ENCODE results near the gene SF3A2.

The SF3A2 gene

DNA sequence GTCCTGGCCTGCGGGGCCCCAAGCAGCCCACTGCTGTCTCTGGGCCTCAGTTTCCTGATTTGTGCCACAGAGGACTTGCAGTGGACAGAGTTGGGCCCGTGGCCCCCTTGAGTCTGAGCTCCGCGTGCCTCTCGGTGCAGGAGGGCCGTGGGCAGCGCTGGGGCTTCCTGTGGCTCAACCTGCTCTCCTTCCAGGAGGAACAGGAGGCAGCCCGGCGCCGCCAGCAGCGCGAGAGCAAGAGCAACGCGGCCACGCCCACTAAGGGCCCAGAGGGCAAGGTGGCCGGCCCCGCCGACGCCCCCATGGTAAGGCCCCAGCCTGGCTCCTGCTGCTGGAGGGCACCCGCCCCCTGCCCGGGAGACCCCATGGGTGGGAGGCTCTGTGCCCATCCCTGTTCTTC, 26.4 kb upstream of the SF3A2 start:
- Histone ChIP-seq H3K9ac (ENCODE audit: low read depth, low read length) (no peak overlapping the region), H3K4me2 (ENCODE audit: low read length) (no peak overlapping the region), H3K27me3 (ENCODE audit: control insufficient read depth, insufficient read depth, low read length) (no peaks in the 10 kb centered on the region), H3K4me1 (ENCODE audit: control insufficient read depth, insufficient read depth, low read length) (peaks cover 33% of the 10 kb centered on the region), H3K4me3 (ENCODE audit: low read length) (no peak overlapping the region), H3K9me3 (replicated peaks; ENCODE audit: low read length) (no peaks in the 10 kb centered on the region), H3K36me3 (ENCODE audit: insufficient read depth, low read length) (peaks cover 81% of the 10 kb centered on the region)

GRCh38 chr19:2210987-2211740, 25.5 kb upstream of the SF3A2 start:
- H3K4me3 ChIP-seq (ENCODE audit: low read length): no peak overlapping the region
- no peaks in the 10 kb centered on the region for H3K27me3 ChIP-seq (ENCODE audit: control insufficient read depth, insufficient read depth, low read length)
- peaks cover 33% of the 10 kb centered on the region for H3K4me1 ChIP-seq (ENCODE audit: control insufficient read depth, insufficient read depth, low read length)
- H3K9ac ChIP-seq (ENCODE audit: low read depth, low read length): no peak overlapping the region
- no peaks in the 10 kb centered on the region for H3K9me3 ChIP-seq (replicated peaks; ENCODE audit: low read length)
- H3K36me3 ChIP-seq (ENCODE audit: insufficient read depth, low read length): peaks cover 91% of the 10 kb centered on the region
- no peak overlapping the region for H3K4me2 ChIP-seq (ENCODE audit: low read length)

- Histone ChIP-seq H3K36me3 (ENCODE audit: insufficient read depth, low read length) (peaks cover 92% of the 10 kb centered on the region), H3K27me3 (ENCODE audit: control insufficient read depth, insufficient read depth, low read length) (no peaks in the 10 kb centered on the region), H3K9me3 (replicated peaks; ENCODE audit: low read length) (no peaks in the 10 kb centered on the region), H3K4me1 (ENCODE audit: control insufficient read depth, insufficient read depth, low read length) (peaks cover 24% of the 10 kb centered on the region), H3K4me2 (ENCODE audit: low read length) (no peak overlapping the region), H3K4me3 (ENCODE audit: low read length) (no peak overlapping the region), H3K9ac (ENCODE audit: low read depth, low read length) (no peak overlapping the region)
Measured at GRCh38 chr19:2212861-2213711, 23.5 kb upstream of the SF3A2 start.

DNA sequence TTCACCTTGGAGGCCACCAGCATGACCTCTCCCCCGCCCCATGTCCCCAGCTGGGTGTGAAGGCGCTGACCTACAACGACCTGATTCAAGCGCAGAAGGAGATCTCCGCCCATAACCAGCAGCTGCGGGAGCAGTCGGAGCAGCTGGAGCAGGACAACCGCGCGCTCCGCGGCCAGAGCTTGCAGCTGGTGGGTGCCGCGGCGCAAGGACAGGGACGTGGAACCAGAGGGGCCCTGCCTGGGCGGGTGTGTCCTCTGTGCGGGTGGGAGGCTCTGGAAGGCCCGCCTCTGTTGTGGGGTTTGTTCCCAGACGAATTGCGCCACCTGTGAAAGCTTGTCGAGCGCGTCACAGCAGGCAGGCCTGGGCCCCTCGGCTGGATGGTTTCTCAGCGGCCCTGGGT, 22.8 kb upstream of the SF3A2 start:
- H3K36me3 ChIP-seq (ENCODE audit: insufficient read depth, low read length): peaks cover 91% of the 10 kb centered on the region
- H3K4me2 ChIP-seq (ENCODE audit: low read length): no peak overlapping the region
- no peaks in the 10 kb centered on the region for H3K9me3 ChIP-seq (replicated peaks; ENCODE audit: low read length)
- no peaks in the 10 kb centered on the region for H3K27me3 ChIP-seq (ENCODE audit: control insufficient read depth, insufficient read depth, low read length)
- H3K9ac ChIP-seq (ENCODE audit: low read depth, low read length): no peak overlapping the region
- peaks cover 16% of the 10 kb centered on the region for H3K4me1 ChIP-seq (ENCODE audit: control insufficient read depth, insufficient read depth, low read length)
- H3K4me3 ChIP-seq (ENCODE audit: low read length): no peak overlapping the region

DNA sequence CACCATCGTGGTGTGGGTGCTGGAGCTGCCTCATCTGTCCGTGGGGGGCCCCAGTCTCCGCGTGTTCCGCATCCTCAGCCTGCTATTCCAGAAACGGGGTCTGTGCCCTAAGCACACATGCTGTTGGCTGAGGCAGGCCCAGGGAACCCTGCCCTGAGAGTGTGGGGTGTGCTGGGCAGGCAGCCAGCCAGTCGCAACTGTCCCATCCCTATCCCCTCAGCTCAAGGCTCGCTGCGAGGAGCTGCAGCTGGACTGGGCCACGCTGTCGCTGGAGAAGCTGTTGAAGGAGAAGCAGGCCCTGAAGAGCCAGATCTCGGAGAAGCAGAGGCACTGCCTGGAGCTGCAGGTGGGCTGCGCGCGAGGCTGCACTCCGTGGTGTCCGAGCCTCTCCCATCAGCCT, 22.4 kb upstream of the SF3A2 start:
- Histone ChIP-seq H3K4me1 (ENCODE audit: control insufficient read depth, insufficient read depth, low read length) (peaks cover 13% of the 10 kb centered on the region), H3K4me2 (ENCODE audit: low read length) (no peak overlapping the region), H3K4me3 (ENCODE audit: low read length) (no peak overlapping the region), H3K9me3 (replicated peaks; ENCODE audit: low read length) (no peaks in the 10 kb centered on the region), H3K27me3 (ENCODE audit: control insufficient read depth, insufficient read depth, low read length) (no peaks in the 10 kb centered on the region), H3K36me3 (ENCODE audit: insufficient read depth, low read length) (peaks cover 87% of the 10 kb centered on the region), H3K9ac (ENCODE audit: low read depth, low read length) (no peak overlapping the region)

- Histone ChIP-seq H3K9me3 (replicated peaks; ENCODE audit: low read length) (no peaks in the 10 kb centered on the region), H3K36me3 (ENCODE audit: insufficient read depth, low read length) (peaks cover 86% of the 10 kb centered on the region), H3K4me1 (ENCODE audit: control insufficient read depth, insufficient read depth, low read length) (peaks cover 13% of the 10 kb centered on the region), H3K27me3 (ENCODE audit: control insufficient read depth, insufficient read depth, low read length) (no peaks in the 10 kb centered on the region), H3K4me2 (ENCODE audit: low read length) (no peak overlapping the region), H3K4me3 (ENCODE audit: low read length) (no peak overlapping the region), H3K9ac (ENCODE audit: low read depth, low read length) (no peak overlapping the region)
Measured at GRCh38 chr19:2215281-2215751, 21.3 kb upstream of the SF3A2 start.

- H3K27me3 ChIP-seq (ENCODE audit: control insufficient read depth, insufficient read depth, low read length): no peaks in the 10 kb centered on the region
- H3K36me3 ChIP-seq (ENCODE audit: insufficient read depth, low read length): peaks cover 84% of the 10 kb centered on the region
- H3K4me1 ChIP-seq (ENCODE audit: control insufficient read depth, insufficient read depth, low read length): peaks cover 16% of the 10 kb centered on the region
- H3K4me2 ChIP-seq (ENCODE audit: low read length): no peak overlapping the region
- no peaks in the 10 kb centered on the region for H3K9me3 ChIP-seq (replicated peaks; ENCODE audit: low read length)
- H3K4me3 ChIP-seq (ENCODE audit: low read length): no peak overlapping the region
- H3K9ac ChIP-seq (ENCODE audit: low read depth, low read length): no peak overlapping the region
Measured at GRCh38 chr19:2216361-2217225, 20.0 kb upstream of the SF3A2 start.

GRCh38 chr19:2217591-2217990, 19.0 kb upstream of the SF3A2 start:
- H3K9ac ChIP-seq (ENCODE audit: low read depth, low read length): no peak overlapping the region
- H3K9me3 ChIP-seq (replicated peaks; ENCODE audit: low read length): no peaks in the 10 kb centered on the region
- H3K36me3 ChIP-seq (ENCODE audit: insufficient read depth, low read length): peaks cover 86% of the 10 kb centered on the region
- H3K4me1 ChIP-seq (ENCODE audit: control insufficient read depth, insufficient read depth, low read length): peaks cover 16% of the 10 kb centered on the region
- no peak overlapping the region for H3K4me3 ChIP-seq (ENCODE audit: low read length)
- H3K4me2 ChIP-seq (ENCODE audit: low read length): no peak overlapping the region
- H3K27me3 ChIP-seq (ENCODE audit: control insufficient read depth, insufficient read depth, low read length): no peaks in the 10 kb centered on the region

DNA sequence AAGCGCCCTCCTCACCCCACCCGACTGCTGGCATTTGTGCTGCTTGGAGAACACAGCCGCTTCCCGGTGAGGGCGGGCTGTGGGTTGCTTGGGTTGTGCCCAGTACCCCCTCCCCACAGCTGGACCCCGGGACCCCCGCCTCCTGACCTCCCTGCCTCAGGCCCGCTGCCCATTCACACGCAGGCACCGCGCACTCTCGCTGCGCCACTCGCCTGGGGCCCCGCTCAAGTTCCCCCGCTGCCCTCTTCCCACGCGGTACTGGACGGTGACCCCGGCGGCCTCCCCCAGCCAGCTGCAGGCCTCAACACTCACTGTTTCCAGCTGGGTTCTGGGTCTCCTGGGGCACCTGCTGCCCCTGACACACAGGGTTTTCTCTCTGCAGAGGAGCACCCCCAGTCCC, 16.9 kb upstream of the SF3A2 start:
- Histone ChIP-seq H3K9ac (ENCODE audit: low read depth, low read length) (no peak overlapping the region), H3K36me3 (ENCODE audit: insufficient read depth, low read length) (peaks cover 74% of the 10 kb centered on the region), H3K27me3 (ENCODE audit: control insufficient read depth, insufficient read depth, low read length) (no peaks in the 10 kb centered on the region), H3K4me2 (ENCODE audit: low read length) (no peak overlapping the region), H3K4me1 (ENCODE audit: control insufficient read depth, insufficient read depth, low read length) (peaks cover 3% of the 10 kb centered on the region), H3K4me3 (ENCODE audit: low read length) (no peak overlapping the region), H3K9me3 (replicated peaks; ENCODE audit: low read length) (no peaks in the 10 kb centered on the region)

DNA sequence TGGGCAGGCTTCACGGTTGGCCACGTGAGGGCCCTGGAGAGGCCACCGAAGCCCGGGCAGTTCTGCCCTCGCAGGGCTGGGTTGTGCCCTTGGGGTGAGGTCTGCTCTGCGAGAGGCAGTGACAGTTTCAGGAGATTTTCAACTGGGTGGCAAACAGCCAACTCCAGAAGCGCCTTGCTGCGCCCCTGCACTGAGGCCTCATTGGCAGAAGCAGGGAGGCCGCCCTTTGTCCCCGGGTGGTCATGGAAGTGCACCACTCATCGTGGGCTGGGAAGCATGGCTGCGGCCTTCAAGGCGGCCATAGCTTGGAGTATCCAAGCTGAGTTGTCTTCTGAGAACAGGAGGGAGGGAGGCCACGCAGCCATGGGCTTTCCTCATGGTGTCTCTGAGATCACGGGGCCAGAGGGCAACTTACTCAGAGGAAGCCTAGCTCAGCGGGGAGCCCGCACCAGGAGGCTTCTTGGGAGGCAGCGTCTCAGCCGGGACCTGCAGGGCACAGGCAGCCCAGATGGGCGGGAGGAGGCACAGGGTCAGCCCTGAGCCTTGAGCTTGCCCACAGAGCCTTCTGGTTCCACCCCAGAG, 15.3 kb upstream of the SF3A2 start:
- peaks cover 3% of the 10 kb centered on the region for H3K4me1 ChIP-seq (ENCODE audit: control insufficient read depth, insufficient read depth, low read length)
- H3K36me3 ChIP-seq (ENCODE audit: insufficient read depth, low read length): peaks cover 74% of the 10 kb centered on the region
- H3K9ac ChIP-seq (ENCODE audit: low read depth, low read length): no peak overlapping the region
- H3K27me3 ChIP-seq (ENCODE audit: control insufficient read depth, insufficient read depth, low read length): no peaks in the 10 kb centered on the region
- H3K9me3 ChIP-seq (replicated peaks; ENCODE audit: low read length): no peaks in the 10 kb centered on the region
- no peak overlapping the region for H3K4me2 ChIP-seq (ENCODE audit: low read length)
- H3K4me3 ChIP-seq (ENCODE audit: low read length): no peak overlapping the region

GRCh38 chr19:2221918-2222317, 14.7 kb upstream of the SF3A2 start:
- H3K4me3 ChIP-seq (ENCODE audit: low read length): no peak overlapping the region
- peaks cover 3% of the 10 kb centered on the region for H3K4me1 ChIP-seq (ENCODE audit: control insufficient read depth, insufficient read depth, low read length)
- no peak overlapping the region for H3K9ac ChIP-seq (ENCODE audit: low read depth, low read length)
- H3K9me3 ChIP-seq (replicated peaks; ENCODE audit: low read length): no peaks in the 10 kb centered on the region
- no peak overlapping the region for H3K4me2 ChIP-seq (ENCODE audit: low read length)
- H3K27me3 ChIP-seq (ENCODE audit: control insufficient read depth, insufficient read depth, low read length): no peaks in the 10 kb centered on the region
- peaks cover 71% of the 10 kb centered on the region for H3K36me3 ChIP-seq (ENCODE audit: insufficient read depth, low read length)

Data from skeletal muscle satellite cell (primary cell).